Muscle of leg (tissue), 11 donors: Measurements from ENCODE around the gene POGLUT2. TPM values are rescaled to one million over a fixed set of nuclear protein-coding genes. Genes with fewer than 3 reads are reported as not detected.

Experiments
- DNase-seq: peaks from one replicate; pipeline ENCODE4 v3.0.0; 2013
- H3K27ac ChIP-seq: one replicate; pipeline ENCODE4 v1.5.1; 2013; ENCODE audit warnings: mild to moderate bottlenecking, low read length, control low read depth
- H3K27me3 ChIP-seq: one replicate; pipeline ENCODE4 v1.6.1; 2013; ENCODE audit warnings: low read length; ENCODE audit not compliant: control insufficient read depth, insufficient read depth
- H3K36me3 ChIP-seq: one replicate; pipeline ENCODE4 v1.6.1; 2013; ENCODE audit warnings: low read length; ENCODE audit not compliant: control insufficient read depth, insufficient read depth
- H3K4me1 ChIP-seq: one replicate; pipeline ENCODE4 v1.6.1; 2013; ENCODE audit warnings: low read length; ENCODE audit not compliant: control insufficient read depth, insufficient read depth
- H3K4me3 ChIP-seq: one replicate; pipeline ENCODE4 v1.5.1; 2013; ENCODE audit warnings: low read length, control low read depth
- H3K9me3 ChIP-seq: replicated peaks from 2 replicates; pipeline ENCODE4 v1.6.1; 2013; ENCODE audit warnings: low read depth, low read length; ENCODE audit not compliant: control insufficient read depth
- WGBS: methylation state at CpG from one replicate; pipeline ENCODE4 v1.1.5; 2013; ENCODE audit warnings: missing lambda C conversion rate; ENCODE audit not compliant: insufficient coverage; 5-methylcytosine and 5-hydroxymethylcytosine counted together
- polyA plus RNA-seq, 8 donors: library from polyadenylated mRNA; unstranded; fragments of 120-200 nt; gene quantifications; one replicate each; pipeline versions ENCODE4 v1.2.1 to v1.2.3, GENCODE V29; 2013; ENCODE audit warnings: inconsistent platforms in 1 of 8, low replicate concordance in 1 of 8; ENCODE audit not compliant: insufficient read length in 8 of 8, insufficient read depth in 1 of 8
- total RNA-seq: library from RNA; stranded (reverse); fragments of 120-200 nt; gene quantifications from one replicate; pipeline ENCODE4 v1.2.4, GENCODE V29; 2013

The POGLUT2 gene
- total and polyA plus RNA-seq, 9 donors: 21.0 to 39.6 (median 24.0) TPM

DNA sequence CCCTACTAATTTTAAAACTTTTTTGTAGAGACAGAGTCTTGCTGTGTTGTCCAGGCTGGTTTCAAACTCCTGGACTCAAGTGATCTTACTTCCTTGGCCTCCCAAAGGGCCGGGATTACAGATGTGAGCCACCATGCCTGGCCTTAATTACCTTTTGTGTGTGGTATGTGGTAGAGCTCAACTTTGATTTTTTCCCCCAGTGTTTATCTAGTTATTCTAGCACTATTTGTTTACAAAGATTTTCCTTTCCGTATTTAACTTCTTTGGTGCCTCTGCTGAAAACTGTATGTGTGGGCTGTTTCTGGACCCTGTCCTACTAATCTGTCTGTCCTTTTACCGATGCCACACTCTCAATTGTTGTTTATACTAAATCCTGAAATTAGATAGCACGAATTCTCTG, 37.7 kb upstream of the POGLUT2 start:
- no peaks in the 10 kb centered on the region for H3K9me3 ChIP-seq
- H3K4me1 ChIP-seq: no peaks in the 10 kb centered on the region
- no peak for DNase-seq
- no peak overlapping the region for H3K4me3 ChIP-seq
- no peak overlapping the region for H3K27ac ChIP-seq
- no CpG with 5 or more reads among the region's 4 CpGs for WGBS
- H3K36me3 ChIP-seq: peaks cover 22% of the 10 kb centered on the region
- no peaks in the 10 kb centered on the region for H3K27me3 ChIP-seq

DNA sequence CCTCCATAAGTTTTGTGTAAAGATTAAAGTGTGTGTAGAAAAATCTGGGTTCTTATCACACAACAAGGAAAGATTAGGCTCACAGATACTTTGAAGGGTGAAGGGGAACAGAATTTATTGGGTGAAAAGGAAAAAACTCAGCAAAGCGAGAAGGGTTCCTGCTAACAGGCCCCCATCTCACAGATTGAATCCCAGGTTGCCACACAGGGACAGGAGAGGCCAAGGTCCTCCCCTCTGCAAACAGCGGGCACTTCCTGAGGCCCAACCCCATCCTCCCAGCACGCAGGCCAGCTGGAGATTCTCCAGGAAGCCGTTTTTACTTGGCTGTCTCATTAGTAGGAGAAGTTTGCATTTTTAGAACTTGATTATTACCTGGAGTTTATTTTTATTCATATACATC, 31.9 kb upstream of the POGLUT2 start:
- no peak for DNase-seq
- H3K4me1 ChIP-seq: no peaks in the 10 kb centered on the region
- H3K4me3 ChIP-seq: no peak overlapping the region
- H3K9me3 ChIP-seq: no peaks in the 10 kb centered on the region
- H3K27ac ChIP-seq: no peak overlapping the region
- WGBS: no CpG with 5 or more reads among the region's 4 CpGs
- H3K27me3 ChIP-seq: no peaks in the 10 kb centered on the region
- peaks cover 20% of the 10 kb centered on the region for H3K36me3 ChIP-seq

GRCh38 chr13:102825921-102826706, 27.3 kb upstream of the POGLUT2 start:
- H3K36me3 ChIP-seq: peaks cover 30% of the 10 kb centered on the region

GRCh38 chr13:102825400-102825799, 26.6 kb upstream of the POGLUT2 start:
- Histone ChIP-seq H3K27ac (no peak overlapping the region), H3K4me1 (no peaks in the 10 kb centered on the region), H3K9me3 (no peaks in the 10 kb centered on the region), H3K36me3 (peaks cover 30% of the 10 kb centered on the region), H3K27me3 (no peaks in the 10 kb centered on the region), H3K4me3 (no peak overlapping the region)
- DNase-seq: no peak
- WGBS: 64% methylated on average over 2 of the region's 4 CpGs

More at GRCh38 chr13:102825921-102826706, 27.3 kb upstream of the POGLUT2 start:
- H3K4me1 ChIP-seq: no peaks in the 10 kb centered on the region
- 94% methylated on average over 3 of the region's 8 CpGs for WGBS
- no peaks in the 10 kb centered on the region for H3K9me3 ChIP-seq
- H3K27me3 ChIP-seq: no peaks in the 10 kb centered on the region
- no peak overlapping the region for H3K27ac ChIP-seq
- no peak for DNase-seq
- no peak overlapping the region for H3K4me3 ChIP-seq

GRCh38 chr13:102817907-102818306, 19.1 kb upstream of the POGLUT2 start:
- H3K36me3 ChIP-seq: peaks cover 17% of the 10 kb centered on the region
- no peak for DNase-seq
- no peaks in the 10 kb centered on the region for H3K9me3 ChIP-seq
- no peak overlapping the region for H3K27ac ChIP-seq
- H3K27me3 ChIP-seq: no peaks in the 10 kb centered on the region
- H3K4me3 ChIP-seq: no peak overlapping the region
- H3K4me1 ChIP-seq: no peaks in the 10 kb centered on the region

- no CpG with 5 or more reads among the region's 1 CpG for WGBS
- Histone ChIP-seq H3K27ac (no peak overlapping the region), H3K9me3 (no peaks in the 10 kb centered on the region), H3K27me3 (no peaks in the 10 kb centered on the region), H3K36me3 (peaks cover 14% of the 10 kb centered on the region), H3K4me1 (no peaks in the 10 kb centered on the region), H3K4me3 (no peak overlapping the region)
- no peak for DNase-seq
Measured at GRCh38 chr13:102817241-102817640, 18.5 kb upstream of the POGLUT2 start.

DNA sequence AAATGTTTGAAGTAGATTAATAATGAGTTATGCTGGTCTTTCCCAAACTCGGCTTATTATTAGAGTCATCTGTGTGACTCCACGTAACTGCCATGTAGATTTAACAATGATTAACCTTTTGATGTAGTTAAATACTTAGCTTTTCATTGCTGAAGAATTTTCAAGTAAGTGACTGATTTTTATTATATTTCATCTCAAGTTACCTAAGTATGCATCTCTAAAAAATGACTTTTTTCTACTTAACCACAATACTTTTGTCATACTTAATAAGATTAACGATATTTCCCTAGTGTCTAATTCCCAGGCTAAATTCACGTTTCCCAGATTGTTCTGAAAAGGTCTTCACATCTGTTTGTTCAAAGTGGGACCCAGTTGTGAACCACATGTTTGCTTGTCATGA, 17.9 kb upstream of the POGLUT2 start:
- 59% methylated on average over 2 of the region's 4 CpGs for WGBS

GRCh38 chr13:102815788-102816187, 17.0 kb upstream of the POGLUT2 start:
- WGBS: 93% methylated on average over 2 of the region's 5 CpGs
- no peak for DNase-seq
- Histone ChIP-seq H3K36me3 (peaks cover 9% of the 10 kb centered on the region), H3K4me1 (no peaks in the 10 kb centered on the region), H3K4me3 (no peak overlapping the region), H3K9me3 (peaks cover 6% of the 10 kb centered on the region), H3K27me3 (no peaks in the 10 kb centered on the region), H3K27ac (no peak overlapping the region)

More for the DNA sequence above, 17.9 kb upstream of the POGLUT2 start:
- Histone ChIP-seq H3K9me3 (peaks cover 2% of the 10 kb centered on the region), H3K27ac (no peak overlapping the region), H3K4me1 (no peaks in the 10 kb centered on the region), H3K36me3 (peaks cover 10% of the 10 kb centered on the region), H3K27me3 (no peaks in the 10 kb centered on the region), H3K4me3 (no peak overlapping the region)
- DNase-seq: no peak

GRCh38 chr13:102814793-102815192, 16.0 kb upstream of the POGLUT2 start:
- 80% methylated on average over 1 of the region's 6 CpGs for WGBS
- peaks cover 15% of the 10 kb centered on the region for H3K36me3 ChIP-seq

GRCh38 chr13:102814025-102814607, 15.3 kb upstream of the POGLUT2 start:
- WGBS: 78% methylated on average over 7 of the region's 7 CpGs
- peaks cover 16% of the 10 kb centered on the region for H3K36me3 ChIP-seq
- H3K4me1 ChIP-seq: no peaks in the 10 kb centered on the region
- peaks cover 9% of the 10 kb centered on the region for H3K9me3 ChIP-seq
- no peak for DNase-seq
- no peak overlapping the region for H3K27ac ChIP-seq
- H3K27me3 ChIP-seq: no peaks in the 10 kb centered on the region
- H3K4me3 ChIP-seq: no peak overlapping the region

More at GRCh38 chr13:102814793-102815192, 16.0 kb upstream of the POGLUT2 start:
- DNase-seq: no peak
- Histone ChIP-seq H3K27ac (no peak overlapping the region), H3K27me3 (no peaks in the 10 kb centered on the region), H3K4me1 (no peaks in the 10 kb centered on the region), H3K4me3 (no peak overlapping the region), H3K9me3 (peaks cover 9% of the 10 kb centered on the region)
